Limb (tissue), 2 donors: ENCODE data around the gene MARK4.
A peak's percentile ranks its signal among the peaks of the same experiment; 100 is the strongest.
"Not testable (repeated sequence)": the region's sequence is repeated elsewhere in the genome, so short reads cannot be mapped to it uniquely, and the experiment has no call there.

ENCODE experiments used
- DNase-seq, 2 donors: peaks; one replicate each; pipeline ENCODE4 v3.0.0-alpha.2; 2016; ENCODE audit errors: extremely low spot score in 2 of 2

MARK4 gene

DNA sequence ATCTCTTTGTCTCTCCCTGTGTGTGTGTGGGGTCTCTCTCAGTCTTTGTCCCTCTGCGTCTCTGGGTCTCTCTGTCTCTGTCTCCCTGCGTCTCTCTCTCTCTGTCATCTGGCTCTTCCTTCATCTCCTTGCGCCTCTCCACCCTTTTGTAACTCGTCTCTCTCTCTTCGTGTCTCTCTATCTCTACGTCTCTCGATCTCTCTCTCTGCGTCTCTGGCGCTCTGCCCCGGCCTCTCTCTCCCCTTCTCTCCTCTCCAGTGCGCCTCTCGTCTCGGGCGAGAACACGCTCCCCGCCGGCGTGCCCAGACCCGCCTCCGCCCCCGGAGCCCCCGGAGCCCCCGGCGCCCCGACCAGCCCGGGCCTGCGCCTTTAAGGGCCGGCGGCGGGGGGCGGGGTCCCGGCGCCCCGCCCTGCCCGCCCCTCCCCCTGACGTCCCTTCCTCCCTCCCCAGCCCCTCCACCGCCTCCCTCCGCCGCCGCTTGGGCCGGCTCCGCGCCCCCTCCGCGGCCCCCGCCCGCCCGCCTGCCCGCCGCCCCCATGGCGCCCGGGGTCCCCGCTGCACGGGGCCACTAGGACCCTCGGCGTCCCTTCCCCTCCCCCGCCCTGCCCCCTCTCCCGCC lies at the start of gene MARK4:
Gene MARK4, plus strand, starts transcription at position 440 of the 620 bp plus-strand sequence. CDS start 318 bp downstream, outside the sequence.
- DNase-seq = peak; percentile 75 to 88

DNA sequence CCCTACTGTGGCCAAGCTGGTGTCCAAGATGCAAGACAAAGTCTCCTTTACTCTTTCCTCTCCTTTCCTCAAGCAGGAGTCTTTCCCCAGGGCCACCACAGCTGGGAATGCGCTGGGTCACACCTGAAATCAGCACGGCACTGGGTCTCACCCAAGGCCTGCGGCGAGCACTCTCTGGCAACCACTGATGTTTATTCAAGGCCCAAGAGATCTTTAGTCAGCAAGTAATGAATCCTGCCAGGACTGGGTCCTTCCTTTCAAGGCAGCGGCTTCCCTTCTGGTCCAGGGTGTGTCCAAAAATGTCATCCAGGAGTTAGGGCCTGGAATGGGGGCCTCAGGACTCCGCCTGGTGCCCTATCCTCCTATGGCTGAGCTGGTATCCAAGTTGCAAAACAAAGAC lies 48.4 kb upstream of the MARK4 start:
- DNase-seq = no peak

DNA sequence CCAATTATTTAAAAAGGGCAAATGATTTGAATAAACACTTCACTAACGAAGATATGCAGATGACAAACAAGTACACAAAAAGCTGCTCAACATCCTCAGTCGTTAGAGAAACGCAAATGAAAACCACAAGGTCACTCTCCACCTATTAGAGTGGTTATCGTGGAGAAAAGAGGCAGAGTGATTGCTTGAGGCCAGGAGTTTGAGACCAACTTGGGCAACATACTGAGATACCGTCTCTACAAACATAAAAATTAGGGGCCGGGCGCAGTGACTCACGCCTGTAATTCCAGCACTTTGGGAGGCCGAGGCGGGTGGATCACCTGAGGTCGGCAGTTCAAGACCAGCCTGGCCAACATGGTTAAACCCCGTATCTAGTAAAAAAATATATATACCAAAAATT lies 45.3 kb upstream of the MARK4 start:
- no peak for DNase-seq

DNA sequence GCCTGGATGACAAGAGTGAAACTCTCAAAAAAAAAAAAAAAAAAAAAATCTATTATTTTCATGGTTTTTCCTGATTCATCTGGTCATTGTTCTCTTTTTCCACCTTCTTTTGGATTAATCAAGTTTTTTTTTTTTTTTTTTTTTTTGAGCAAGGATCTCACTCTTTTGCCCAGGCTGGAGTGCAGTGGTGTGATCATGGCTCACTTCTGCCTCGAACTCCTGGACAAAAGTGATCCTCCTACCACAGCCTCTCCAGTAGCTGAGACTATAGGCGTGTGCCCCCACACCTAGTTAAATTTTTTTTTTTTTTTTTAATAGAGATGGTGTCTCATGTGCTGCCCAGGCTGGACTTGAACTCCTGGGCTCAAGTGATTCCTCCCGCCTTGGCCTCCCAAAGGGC lies 44.7 kb upstream of the MARK4 start:
- no peak for DNase-seq

DNA sequence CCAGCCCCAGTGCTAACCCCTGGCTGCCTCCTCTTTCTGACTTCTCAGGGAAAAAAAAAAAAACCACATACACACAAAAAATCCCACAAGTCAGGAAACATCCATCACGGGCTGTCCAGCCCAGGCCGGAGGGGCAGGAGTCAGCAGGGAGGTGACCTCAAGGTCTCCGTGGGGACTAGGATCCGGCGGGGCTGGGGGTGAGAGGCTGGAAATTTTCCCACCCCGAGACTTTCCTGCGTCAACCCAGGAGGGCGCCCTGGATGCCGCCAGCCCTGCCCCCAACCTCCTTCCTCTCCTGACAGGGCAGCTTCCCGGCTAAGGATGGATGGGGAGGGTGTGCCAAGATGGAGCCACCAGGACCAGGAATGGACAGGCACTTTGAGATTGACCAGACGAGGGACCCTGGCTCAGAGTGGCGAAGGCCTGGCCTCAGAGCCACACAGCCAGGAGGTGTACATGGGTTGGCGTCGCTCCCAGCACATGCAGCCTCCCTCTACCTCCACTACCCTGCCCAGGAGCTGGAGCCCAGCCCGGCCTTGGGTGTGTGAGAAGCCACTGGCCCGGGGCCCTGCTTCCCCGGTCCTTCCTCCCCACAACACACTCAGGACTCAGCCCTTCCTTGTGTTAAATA lies 39.2 kb upstream of the MARK4 start:
- DNase-seq = peak in 1 of 2 donors; percentile 62

DNA sequence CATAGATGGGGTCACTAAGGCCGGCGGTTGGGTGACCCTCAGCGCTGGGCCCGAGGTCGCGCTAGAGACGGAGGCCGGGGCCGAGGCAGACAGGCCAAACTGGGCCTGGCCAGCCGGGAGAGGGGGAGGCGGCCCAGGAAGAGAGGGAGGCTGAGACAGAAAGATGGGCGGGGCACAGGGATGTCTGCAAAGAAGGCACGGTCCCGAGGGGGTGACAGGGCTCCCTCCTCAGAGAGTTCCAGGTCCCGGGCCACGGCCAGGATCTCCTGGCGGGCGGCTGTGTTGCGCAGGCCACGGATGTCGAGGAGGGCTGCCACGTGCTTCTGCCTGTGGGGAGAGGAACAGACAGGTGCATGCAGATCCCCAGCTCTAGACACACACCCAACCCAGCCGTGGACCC lies 38.0 kb upstream of the MARK4 start:
- DNase-seq = no peak

DNA sequence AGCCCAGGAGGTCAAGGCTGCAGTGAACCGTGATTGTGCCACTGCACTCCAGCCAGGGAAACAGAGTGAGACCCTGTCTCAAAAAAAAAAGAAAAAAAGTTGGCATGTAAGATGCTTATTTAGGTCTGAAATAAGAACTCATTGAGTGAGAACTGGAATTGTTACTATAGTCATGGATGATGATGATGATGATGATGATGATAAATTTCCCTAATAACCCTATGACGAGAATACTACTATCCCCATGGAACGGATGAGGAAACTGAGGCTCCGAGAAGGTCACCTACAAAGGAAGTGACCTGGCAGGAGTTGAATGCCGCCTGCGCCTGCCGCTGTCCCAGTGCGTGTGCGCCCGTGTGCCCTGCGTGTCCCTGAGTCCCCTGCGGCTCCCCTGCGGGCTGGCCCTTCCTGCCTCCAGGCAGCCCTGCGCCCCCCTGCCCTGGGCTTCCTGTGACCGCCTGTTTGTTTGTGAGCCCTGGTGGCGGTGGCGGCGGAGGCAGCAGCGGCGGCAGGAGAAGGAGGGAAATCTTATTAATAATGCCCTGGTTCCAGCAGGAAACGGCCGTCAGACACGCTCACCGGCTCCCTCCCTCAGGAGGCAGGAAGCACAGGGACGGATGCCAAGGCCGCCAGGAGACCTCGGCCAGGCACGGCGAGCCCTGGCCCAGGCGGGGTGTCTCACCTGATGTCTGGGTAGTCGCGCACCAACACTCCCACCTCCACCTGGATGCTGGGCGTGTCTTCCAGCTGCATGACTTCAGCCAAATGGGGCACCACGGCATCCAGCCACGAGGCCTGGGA lies 35.5 kb upstream of the MARK4 start:
- no peak for DNase-seq

DNA sequence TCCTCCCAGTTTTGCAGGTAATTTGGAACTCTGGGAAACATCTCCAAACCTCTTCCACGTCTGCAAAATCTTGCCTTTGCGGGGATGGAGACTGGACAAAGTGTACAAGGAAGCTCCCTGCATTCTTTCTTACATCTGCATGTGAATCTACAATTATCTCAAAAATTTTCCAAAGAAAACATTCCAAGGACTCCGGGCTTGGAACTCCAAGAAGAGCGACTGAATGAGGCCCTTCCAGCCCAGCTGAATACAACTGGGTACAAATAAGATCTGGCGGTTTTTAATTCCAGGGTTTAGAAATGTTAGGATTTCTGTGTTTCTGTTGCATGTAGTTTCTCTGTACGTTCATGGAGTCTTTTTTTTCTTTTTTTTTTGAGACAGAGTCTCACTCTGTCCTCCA lies 34.4 kb upstream of the MARK4 start:
- no peak for DNase-seq

DNA sequence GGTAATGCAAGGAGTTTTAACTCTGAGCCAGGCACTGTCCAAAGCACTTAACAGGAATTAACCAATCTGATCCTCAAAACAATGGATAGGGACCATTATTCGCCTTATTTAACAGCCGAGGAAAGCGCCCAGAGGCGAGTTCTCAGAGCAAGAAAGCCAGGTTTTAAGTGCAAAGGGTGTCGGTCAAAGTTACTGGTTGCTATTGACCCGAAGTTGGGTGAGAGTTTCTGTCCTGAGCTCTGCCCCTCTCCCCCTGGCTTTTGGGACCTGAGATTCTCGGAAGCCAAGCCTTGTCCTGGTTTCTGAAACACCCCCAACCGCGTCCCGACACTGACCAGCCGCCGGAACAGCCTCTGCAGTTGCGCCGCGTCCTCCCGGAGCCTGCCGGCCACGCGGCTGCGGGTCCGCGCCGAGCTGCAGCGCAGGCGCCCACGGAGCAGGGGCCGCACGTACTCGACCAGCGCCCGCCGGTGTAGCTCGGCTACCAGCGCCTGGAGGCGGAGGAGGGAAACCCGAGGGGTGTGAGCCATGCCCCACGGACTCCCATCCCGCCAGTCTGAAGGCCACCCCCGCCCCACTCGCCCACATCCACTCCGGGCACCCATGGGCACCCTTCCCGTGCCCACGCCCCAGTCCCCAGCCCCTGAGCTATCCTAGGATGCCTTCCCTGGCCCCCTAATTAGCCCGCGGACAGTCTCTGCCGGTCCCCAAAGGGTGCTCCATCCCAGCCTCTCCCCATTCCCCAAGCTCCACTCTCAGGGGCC lies 33.7 kb upstream of the MARK4 start:
- DNase-seq = no peak

DNA sequence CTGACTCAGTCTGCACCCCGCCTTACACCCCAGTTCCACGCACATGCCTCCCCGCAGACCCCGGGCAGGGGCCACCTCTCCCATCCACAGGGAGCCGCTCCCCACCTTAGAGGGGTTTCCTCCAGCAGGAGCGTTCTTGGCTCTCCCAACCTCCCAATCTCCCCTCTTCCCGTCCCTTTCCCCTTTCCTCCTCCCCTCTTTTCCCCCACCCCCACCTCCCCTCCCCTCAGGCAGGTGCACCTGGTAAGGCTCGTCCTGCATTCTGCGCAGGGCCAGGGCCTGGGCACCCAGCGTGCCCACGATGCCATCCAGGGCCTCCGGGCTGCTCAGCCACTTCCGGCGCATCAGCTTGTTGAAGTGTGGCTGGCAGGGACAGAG lies 33.1 kb upstream of the MARK4 start:
- no peak for DNase-seq

DNA sequence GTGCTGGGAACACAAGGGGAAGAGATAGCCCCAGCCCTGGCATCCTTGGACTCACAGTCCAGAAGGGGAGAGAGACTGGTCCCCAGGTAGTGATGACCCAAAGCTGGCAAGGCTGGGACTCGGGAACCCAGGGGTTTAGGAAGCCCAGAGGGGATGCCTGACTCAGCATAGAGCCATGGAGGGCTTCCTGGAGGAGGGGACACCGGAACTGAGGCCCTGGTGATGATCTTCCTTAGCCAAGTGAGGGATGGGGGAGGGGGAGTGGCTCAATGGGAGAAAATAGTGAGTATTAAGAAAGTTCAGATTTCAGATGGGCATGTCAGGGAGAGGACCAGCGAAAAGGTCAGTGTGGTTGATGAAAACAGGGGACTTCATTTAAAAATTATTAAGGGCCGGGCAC lies 32.6 kb upstream of the MARK4 start:
- DNase-seq = no peak

DNA sequence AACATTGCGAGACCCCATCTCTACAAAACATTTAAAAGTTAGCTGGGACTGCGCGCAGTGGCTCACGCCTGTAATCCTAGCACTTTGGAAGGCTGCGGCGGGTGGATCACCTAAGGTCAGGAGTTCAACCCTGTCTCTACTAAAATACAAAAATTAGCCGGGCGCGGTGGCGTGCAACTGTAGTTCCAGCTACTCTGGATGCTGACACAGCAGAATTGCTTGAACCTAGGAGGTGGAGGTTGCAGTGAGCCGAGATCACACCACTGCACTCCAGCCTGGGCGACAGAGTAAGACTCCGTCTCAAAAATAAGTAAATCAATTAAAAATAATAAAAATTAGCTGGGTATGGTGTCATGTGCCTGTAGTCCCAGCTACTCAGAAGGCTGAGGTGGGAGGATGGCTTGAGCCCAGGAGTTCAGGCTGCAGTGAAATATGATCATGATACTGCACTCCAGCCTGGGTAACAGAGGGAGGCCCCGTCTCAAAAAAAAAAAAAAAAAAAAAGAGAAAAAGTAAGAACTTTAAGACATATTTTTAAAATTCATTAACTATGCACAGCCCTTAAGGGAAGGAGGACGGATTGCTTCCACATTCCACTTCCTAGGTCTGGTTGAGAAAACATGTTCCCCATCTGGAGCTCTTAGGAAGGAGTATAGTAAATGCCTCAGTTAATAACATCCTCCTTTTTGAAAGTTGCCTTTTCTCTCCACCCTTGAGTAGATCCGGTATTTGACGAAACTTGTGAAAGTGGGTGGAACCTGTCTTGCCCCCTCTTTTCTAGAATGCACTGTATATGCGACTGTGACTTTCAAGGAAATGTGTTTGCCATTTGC lies 31.9 kb upstream of the MARK4 start:
- DNase-seq = no peak

DNA sequence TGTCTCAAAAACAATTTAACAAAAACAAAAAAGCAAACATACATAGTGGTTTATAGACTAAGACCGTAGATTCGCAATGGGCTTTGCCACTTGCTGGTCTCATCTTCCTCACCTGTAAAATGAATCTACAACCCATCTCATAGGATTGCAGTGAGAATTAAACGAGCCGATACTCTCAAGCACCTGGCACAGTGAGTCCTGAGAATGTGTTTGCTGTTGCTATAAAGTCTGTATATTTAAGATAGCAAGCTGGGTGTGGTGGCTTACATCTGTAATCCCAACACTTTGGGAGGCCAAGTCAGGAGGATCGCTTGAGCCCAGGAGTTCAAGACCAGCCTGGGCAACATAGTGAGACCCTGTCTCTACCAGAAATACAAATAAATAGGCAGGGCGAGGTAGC lies 28.3 kb upstream of the MARK4 start:
- no peak for DNase-seq

DNA sequence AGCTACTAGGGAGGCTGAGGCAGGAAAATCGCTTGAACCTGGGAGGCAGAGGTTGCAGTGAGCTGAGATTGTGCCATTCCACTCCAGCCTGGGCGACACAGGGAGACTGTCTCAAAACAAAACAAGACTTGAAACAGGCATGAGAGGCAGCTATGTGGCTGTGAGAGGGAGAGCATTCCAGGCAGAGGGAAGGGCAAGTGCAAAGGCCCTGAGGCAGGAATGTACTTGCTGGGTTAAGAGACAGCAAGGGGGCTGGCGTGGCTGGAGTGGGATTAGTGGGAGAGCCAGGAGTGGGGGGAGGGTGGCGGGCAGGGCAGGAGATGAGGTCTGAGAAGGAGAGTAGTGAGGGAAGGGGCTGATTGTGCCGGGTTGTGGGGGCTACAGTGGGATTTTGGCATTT lies 27.2 kb upstream of the MARK4 start:
- no peak for DNase-seq

DNA sequence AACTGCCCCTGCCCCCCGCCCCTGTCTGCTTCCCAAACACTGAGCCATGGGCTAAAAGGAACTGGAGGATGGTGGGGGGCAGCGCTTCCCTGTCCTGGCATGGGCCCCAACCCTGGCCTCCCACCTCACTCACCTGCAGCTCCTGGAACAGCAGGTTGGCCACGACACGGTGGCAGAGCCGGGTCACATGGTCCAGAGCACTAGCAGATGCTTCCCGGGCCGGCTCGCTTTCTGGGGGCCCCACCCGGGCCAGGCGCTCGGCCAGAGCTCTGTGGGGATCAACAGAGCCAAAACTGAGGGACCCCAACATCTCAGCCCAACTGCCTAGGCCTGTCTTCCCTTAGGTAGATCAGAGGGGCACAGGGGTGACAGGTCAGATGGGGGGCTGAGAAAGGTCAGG lies 26.4 kb upstream of the MARK4 start:
- DNase-seq = no peak

DNA sequence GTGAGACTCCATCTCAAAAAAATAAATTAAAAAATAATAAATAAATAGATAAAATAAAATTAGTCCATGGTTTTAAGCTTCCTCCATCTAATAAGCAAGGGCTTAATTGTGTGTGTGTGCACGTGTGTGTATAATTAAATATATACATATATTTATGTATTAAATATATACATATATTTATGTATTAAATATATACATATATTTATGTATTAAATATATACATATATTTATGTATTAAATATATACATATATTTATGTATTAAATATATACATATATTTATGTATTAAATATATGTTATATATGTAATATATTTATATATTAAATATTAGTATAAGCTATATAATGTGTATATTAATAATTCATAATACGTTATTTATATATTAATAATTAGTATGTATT lies 22.0 kb upstream of the MARK4 start:
- not testable (repeated sequence) for DNase-seq

DNA sequence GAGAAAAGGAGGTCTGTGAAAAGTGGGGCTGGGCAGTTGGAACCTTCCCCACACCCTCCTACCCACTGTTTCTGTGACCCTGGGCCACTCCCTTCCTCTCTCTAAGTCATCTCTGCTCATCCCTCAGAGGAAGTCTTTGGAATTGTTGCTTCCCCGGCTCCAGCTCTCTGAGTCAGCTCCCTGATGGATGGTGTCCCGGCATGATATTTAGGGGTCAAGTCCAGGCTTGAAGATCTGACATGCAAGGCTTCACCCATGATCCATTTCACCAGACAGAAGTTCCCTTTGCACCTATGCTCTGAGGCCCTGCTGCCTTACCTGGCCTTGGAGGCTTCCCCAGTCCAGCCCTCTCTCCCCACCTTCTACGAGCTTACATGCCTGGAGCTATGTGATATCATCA lies 19.2 kb upstream of the MARK4 start:
- no peak for DNase-seq

DNA sequence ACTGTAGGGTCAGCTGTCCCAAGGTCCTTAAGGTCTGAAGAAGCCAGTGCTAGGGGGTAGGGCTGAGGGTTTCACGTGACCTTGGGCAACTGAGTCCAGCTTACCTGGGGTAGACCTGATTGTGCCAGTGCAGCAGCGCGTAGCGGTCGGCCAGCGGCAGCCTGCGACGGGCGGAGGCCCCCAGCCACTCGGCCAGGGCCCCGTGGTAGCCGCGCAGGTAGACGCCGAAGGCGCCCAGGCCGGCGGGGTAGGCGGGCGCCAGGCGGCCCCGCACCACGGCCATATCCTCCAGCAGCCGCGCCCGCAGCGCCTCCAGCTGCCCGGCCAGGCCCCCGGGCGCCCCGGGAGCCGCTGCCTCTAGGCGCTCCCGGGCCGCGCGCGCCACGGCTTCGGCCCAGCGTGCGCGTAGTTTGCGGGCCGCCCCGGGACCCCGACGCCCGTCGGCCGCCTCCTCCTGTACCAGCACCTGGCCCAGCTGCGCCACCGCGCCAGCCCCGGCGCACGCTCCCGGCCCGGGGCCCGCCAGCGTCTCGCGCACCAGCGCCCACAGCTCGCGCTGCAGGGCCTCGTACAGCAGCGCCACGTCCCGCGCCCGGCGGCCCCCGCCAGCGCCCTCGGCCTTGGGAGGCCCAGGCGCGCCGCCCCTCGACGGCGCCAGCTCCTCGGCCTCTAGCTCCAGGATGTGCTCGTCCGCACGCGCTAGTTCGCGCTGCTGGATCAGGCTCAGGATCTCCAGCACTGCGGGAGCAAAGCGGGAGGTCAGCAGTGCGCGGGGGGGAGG lies 16.8 kb upstream of the MARK4 start:
- no peak for DNase-seq

DNA sequence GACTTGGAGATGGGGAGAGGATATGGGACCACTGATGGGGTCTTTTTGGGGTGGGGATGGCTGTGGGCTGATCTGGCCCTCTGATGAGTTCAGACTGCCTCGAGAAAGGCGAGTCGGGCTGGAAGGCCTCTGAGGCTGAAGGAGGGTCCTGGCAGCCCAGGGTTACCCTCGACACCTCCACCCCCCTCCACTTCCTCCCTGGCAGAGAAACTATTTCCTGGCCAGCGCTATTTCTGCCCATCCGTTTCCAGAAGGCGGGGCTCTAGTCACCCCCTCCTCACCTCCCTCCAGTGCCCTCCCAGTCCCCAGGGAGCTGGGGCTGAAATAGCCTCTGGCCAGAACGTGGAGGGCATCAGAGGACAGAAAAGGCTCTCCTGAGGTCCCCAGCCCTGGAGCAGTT lies 15.6 kb upstream of the MARK4 start:
- DNase-seq = no peak

DNA sequence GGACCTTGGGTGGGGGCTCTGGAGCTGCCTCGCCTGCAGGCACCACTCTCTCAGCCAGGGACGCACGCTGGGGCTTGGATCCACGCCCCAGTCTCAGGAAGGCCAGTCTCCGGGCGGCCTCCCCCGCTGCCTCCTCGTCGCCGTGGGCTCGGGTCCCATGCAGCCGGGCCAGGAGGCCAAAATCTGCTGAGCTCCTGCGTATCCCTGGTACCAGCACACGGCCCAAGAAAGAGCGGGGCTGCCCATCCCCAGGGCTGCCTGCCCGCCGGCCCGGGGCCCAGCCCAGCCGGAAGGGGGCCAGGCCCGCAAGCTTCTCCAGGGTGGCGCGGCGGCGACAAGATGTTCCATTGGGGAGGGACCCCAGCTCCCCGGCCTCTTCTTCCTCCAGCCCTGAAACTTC lies 12.5 kb upstream of the MARK4 start:
- no peak for DNase-seq
